ENCODE results near the gene BAIAP2L1.

GRCh38 chr7:98395481-98395880, 5.4 kb downstream of the BAIAP2L1 start:
- no peak for TF ChIP-seq CTCF (IDR thresholded peaks at IDR 0.05)
- no peak for TF ChIP-seq POLR2AphosphoS5 (IDR thresholded peaks at IDR 0.05; ENCODE audit: low read depth, low read length)
- TF ChIP-seq SIN3A (IDR thresholded peaks at IDR 0.05; ENCODE audit: borderline replicate concordance, insufficient read depth, low read depth, low read length) = no peak

Data from Panc1 (cell line).